Bronchial epithelial cell (primary cell): ENCODE results near the gene LRRC4B. TPM values are rescaled to one million over a fixed set of nuclear protein-coding genes. Genes with fewer than 3 reads are reported as not detected.

ENCODE experiments used
- DNase-seq: peaks from one replicate; pipeline ENCODE4 v3.0.0-alpha.2; 2010; ENCODE audit warnings: low read depth
- FAIRE-seq: peaks from 2 replicates; lab custom pipeline; 2011; peaks lifted over from hg19 to GRCh38; lab: Jason Lieb, UNC
- H3K27me3 ChIP-seq: 2 replicates; pipeline ENCODE4 v1.5.1; 2011; ENCODE audit warnings: low read length; ENCODE audit not compliant: control insufficient read depth, insufficient read depth
- H3K36me3 ChIP-seq: 2 replicates; pipeline ENCODE4 v1.5.1; 2011; ENCODE audit warnings: low read length; ENCODE audit not compliant: control insufficient read depth, insufficient read depth
- H3K4me3 ChIP-seq: 2 replicates; pipeline ENCODE4 v1.5.1; 2011; ENCODE audit warnings: mild to moderate bottlenecking, low read depth, low read length, control low read depth
- CTCF ChIP-seq: IDR thresholded peaks from 2 replicates; pipeline ENCODE4 v1.5.1; 2011; ENCODE audit warnings: mild to moderate bottlenecking, moderate library complexity, low read length, control low read depth, inconsistent platforms; ENCODE audit not compliant: insufficient read depth, severe bottlenecking
- total RNA-seq: library from RNA; depleted of rRNA; stranded (reverse); fragments of >200 nt; gene quantifications from 2 replicates; pipeline ENCODE4 v1.2.1, GENCODE V29; 2014

The LRRC4B gene
- total RNA-seq, 1 donor from 2014 or later, result not detected

GRCh38 chr19:50482271-50482855 is 85.9 kb downstream of the LRRC4B start:
- no peak for TF ChIP-seq CTCF
- H3K4me3 ChIP-seq, result no peak overlapping the region
- H3K27me3 ChIP-seq, result no peaks in the 10 kb centered on the region
- peaks cover 22% of the 10 kb centered on the region for H3K36me3 ChIP-seq
- FAIRE-seq, result no peak
- no peak for DNase-seq

DNA sequence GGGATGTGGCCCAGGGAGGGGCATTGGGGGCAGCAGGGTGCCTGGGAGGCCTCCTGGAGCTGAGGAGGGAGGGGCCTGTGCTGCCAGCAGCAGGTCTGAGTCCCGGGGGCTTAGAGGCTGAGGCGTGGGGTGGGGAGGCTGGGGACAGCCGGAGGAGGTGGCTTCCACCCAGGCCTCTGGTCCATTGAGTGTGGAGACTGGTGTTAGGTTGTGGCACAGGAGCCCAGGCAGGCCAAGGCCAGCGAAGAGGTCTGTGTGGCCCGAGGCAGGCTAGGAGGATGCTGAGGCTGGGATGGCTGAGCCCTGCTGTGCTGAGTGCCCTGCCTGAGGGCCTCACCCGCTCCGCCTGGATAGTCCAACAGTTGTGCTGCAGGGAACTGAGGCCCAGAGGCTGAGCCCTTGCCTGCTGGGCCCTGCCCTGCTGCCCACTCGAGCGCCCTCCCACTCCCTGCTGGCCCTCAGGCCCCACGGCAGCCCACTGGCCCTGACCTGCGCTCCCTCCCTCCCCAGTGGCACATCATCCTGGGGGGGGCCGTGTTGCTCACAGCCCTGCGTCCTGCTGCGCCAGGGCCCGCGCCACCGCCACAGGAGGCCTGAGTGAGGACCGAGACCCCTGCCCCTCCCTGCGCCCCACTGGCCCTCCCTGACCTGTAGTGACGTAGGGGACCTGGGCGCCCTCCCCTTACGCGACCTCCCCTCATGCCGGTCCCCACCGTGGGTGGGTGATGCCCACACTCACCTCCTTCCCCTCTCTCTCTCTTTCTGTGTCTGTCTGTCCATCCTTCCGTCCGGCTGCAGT is 86.7 kb downstream of the LRRC4B start:
- Histone ChIP-seq H3K4me3 (no peak overlapping the region), H3K27me3 (no peaks in the 10 kb centered on the region), H3K36me3 (peaks cover 22% of the 10 kb centered on the region)
- no peak for FAIRE-seq
- TF ChIP-seq CTCF, result no peak
- DNase-seq, result no peak

- Histone ChIP-seq H3K27me3 (no peaks in the 10 kb centered on the region), H3K4me3 (no peak overlapping the region), H3K36me3 (peaks cover 22% of the 10 kb centered on the region)
- no peak for DNase-seq
- no peak for FAIRE-seq
- TF ChIP-seq CTCF, result no peak
These were observed 87.7 kb downstream of the LRRC4B start for GRCh38 chr19:50480281-50481111.

GRCh38 chr19:50479761-50480251 is 88.4 kb downstream of the LRRC4B start:
- FAIRE-seq (no peak), DNase-seq (no peak)
- Histone ChIP-seq H3K27me3 (no peaks in the 10 kb centered on the region), H3K4me3 (no peak overlapping the region), H3K36me3 (peaks cover 22% of the 10 kb centered on the region)
- no peak for TF ChIP-seq CTCF

DNA sequence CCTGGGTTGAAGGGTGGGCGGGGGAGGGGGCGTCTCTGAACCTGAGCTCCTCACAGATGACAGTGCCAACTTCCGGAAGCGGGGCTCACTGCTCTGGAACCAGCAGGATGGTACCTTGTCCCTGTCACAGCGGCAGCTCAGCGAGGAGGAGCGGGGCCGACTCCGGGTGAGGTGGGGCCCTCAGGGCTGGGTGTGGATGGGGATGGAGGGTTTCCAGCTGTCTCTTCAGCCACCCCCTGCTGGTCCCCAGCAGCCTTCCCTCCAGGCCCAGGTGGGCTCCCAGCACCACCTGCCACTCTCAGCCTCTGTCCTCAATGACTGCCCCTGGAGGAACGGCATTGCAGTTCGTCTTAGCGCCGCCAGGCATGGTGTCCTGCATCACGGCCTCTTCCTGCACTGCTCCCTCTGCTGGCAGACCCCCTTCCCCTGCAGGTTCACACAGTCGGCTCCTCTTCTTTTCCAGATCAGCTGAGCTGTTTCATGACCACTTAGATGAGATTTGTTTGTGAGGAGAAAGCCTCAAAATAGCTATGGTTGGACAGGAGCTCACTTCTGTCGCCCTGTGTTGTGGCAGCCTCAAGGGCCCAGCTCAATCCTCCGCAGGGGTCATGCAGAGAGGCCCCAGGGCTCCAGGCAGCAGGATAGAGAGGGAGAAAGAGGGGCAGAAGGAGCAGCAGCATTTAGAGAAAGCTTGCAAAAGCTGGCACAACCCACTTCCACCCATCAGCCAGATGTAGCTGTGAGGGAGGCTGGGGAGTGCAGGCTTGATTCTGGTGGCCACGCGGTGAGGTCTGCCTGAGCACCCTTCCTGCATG is 89.1 kb downstream of the LRRC4B start:
- FAIRE-seq, result no peak

More for the DNA sequence above, 89.1 kb downstream of the LRRC4B start:
- DNase-seq, result no peak
- H3K4me3 ChIP-seq, result no peak overlapping the region
- TF ChIP-seq CTCF, result peak; percentile 52
- H3K36me3 ChIP-seq, result peaks cover 22% of the 10 kb centered on the region
- H3K27me3 ChIP-seq, result no peaks in the 10 kb centered on the region
